GM23338 (cell line): ENCODE data around the gene RPL29.

Experiments
- CREB1 ChIP-seq: fragments of 250-450 bp; sonication (Bioruptor Pico); IDR thresholded peaks from 2 replicates; pipeline ENCODE4 v1.5.0; 2020; ENCODE audit warnings: low read depth, mild to moderate bottlenecking, moderate library complexity
- CTCF ChIP-seq, 2 experiments: fragments of 200-600 bp in 1 of 2; sonication (generic) in 1 of 2; conservative IDR thresholded peaks; 2 replicates each; pipeline versions ENCODE4 v1.5.1 to v1.6.1; 2016 to 2017; ENCODE audit warnings: antibody characterized with exemption in 2 of 2, low read depth in 2 of 2, mild to moderate bottlenecking in 2 of 2, moderate library complexity in 1 of 2
- EZH2 ChIP-seq: fragments of 200-600 bp; sonication (generic); IDR thresholded peaks from one replicate; pipeline ENCODE4 v1.8.0; 2017; ENCODE audit warnings: antibody characterized with exemption, mild to moderate bottlenecking, low read depth; ENCODE audit not compliant: unreplicated experiment
- EZH2phosphoT487 ChIP-seq: fragments of 200-600 bp; sonication (generic); IDR thresholded peaks from one replicate; pipeline ENCODE4 v1.8.1; 2018; ENCODE audit warnings: antibody characterized with exemption; ENCODE audit not compliant: unreplicated experiment
- JUNB ChIP-seq: IDR thresholded peaks from one replicate; pipeline ENCODE4 v1.6.1; 2016; ENCODE audit warnings: antibody characterized with exemption; ENCODE audit not compliant: unreplicated experiment
- NANOG ChIP-seq: IDR thresholded peaks from 2 replicates; pipeline ENCODE4 v1.6.1; 2016; ENCODE audit warnings: antibody characterized with exemption, borderline replicate concordance
- POLR2AphosphoS5 ChIP-seq: IDR thresholded peaks from 2 replicates; pipeline ENCODE4 v1.6.1; 2016; ENCODE audit warnings: antibody characterized with exemption, low read depth
- STAT1 ChIP-seq: IDR thresholded peaks from one replicate; pipeline ENCODE4 v1.6.1; 2016; ENCODE audit warnings: antibody characterized with exemption; ENCODE audit not compliant: unreplicated experiment
- ZNF114 ChIP-seq: fragments of 250-450 bp; sonication (Bioruptor Pico); IDR thresholded peaks from 2 replicates; pipeline ENCODE4 v1.5.0; 2020; ENCODE audit warnings: mild to moderate bottlenecking, moderate library complexity
- ZNF331 ChIP-seq: fragments of 250-450 bp; sonication (Bioruptor Pico); IDR thresholded peaks from 2 replicates; pipeline ENCODE4 v1.5.0; 2020; ENCODE audit warnings: low read depth, mild to moderate bottlenecking, moderate library complexity
- TF ChIP-seq, protein P1 (sequence below): IDR thresholded peaks from one replicate; pipeline ENCODE4 v1.6.1; 2018; ENCODE audit warnings: antibody characterized with exemption; ENCODE audit not compliant: unreplicated experiment
- TF ChIP-seq, protein P2 (sequence below): IDR thresholded peaks from 2 replicates; pipeline ENCODE4 v1.6.1; 2016; ENCODE audit warnings: antibody characterized with exemption

- TF ChIP-seq EZH2 (no peak), POLR2AphosphoS5 (no peak), CTCF (conservative IDR thresholded peaks at IDR 0.05; ENCODE audit: low read depth in 2 of 2) (no peak), ZNF331 (CRISPR knock-in tag) (no peak), EZH2phosphoT487 (no peak), JUNB (no peak), STAT1 (no peak), CREB1 (CRISPR knock-in tag) (no peak), ZNF114 (CRISPR knock-in tag) (no peak), NANOG (no peak)
- TF ChIP-seq, protein P1, sequence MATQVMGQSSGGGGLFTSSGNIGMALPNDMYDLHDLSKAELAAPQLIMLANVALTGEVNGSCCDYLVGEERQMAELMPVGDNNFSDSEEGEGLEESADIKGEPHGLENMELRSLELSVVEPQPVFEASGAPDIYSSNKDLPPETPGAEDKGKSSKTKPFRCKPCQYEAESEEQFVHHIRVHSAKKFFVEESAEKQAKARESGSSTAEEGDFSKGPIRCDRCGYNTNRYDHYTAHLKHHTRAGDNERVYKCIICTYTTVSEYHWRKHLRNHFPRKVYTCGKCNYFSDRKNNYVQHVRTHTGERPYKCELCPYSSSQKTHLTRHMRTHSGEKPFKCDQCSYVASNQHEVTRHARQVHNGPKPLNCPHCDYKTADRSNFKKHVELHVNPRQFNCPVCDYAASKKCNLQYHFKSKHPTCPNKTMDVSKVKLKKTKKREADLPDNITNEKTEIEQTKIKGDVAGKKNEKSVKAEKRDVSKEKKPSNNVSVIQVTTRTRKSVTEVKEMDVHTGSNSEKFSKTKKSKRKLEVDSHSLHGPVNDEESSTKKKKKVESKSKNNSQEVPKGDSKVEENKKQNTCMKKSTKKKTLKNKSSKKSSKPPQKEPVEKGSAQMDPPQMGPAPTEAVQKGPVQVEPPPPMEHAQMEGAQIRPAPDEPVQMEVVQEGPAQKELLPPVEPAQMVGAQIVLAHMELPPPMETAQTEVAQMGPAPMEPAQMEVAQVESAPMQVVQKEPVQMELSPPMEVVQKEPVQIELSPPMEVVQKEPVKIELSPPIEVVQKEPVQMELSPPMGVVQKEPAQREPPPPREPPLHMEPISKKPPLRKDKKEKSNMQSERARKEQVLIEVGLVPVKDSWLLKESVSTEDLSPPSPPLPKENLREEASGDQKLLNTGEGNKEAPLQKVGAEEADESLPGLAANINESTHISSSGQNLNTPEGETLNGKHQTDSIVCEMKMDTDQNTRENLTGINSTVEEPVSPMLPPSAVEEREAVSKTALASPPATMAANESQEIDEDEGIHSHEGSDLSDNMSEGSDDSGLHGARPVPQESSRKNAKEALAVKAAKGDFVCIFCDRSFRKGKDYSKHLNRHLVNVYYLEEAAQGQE = no peak
- TF ChIP-seq, protein P2, sequence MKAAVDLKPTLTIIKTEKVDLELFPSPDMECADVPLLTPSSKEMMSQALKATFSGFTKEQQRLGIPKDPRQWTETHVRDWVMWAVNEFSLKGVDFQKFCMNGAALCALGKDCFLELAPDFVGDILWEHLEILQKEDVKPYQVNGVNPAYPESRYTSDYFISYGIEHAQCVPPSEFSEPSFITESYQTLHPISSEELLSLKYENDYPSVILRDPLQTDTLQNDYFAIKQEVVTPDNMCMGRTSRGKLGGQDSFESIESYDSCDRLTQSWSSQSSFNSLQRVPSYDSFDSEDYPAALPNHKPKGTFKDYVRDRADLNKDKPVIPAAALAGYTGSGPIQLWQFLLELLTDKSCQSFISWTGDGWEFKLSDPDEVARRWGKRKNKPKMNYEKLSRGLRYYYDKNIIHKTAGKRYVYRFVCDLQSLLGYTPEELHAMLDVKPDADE = no peak
Observed at GRCh38 chr3:52025453-52025852, 29.8 kb upstream of the RPL29 start.
